CD4-positive, alpha-beta T cell treated with Interferon alpha-2 for 1 hour (primary cell): ENCODE results near the gene DOCK8.

Source experiments
- DNase-seq, 2 donors: peaks; one replicate each; pipeline ENCODE4 v3.0.0-alpha.2; 2020 to 2022

DOCK8 gene

DNA sequence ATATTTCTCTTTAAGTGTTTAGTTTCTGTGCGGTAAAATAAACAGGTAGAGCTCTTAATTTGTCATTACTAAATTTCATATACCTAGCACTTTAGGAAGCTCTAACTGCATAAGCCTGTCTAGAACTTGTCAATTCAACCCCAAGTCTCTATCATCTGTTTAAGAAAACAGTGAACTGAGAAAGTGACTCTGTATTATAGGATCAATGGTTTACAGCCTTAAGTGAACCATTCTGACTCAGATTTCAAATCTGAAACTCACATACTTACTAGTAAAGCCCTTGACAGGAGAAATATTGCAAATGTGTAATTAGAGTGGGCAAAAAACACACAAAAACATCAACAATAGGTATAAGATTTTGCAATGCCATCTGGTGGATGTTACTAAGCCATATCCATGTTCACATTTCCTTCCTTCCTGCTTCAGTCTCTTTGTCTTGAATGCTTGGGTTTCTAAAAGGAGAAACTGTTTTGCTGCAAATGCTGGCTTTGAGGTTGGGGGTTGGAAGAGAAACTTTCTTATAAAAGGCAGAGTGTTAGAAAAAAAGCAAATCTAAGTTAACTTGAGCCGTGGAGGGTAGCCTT, 101.8 kb downstream of the DOCK8 start:
- no peak for DNase-seq

GRCh38 chr9:318646-319045, 104.0 kb downstream of the DOCK8 start:
- no peak for DNase-seq

- DNase-seq: no peak
These were observed 110.3 kb downstream of the DOCK8 start for GRCh38 chr9:324971-325370.

DNA sequence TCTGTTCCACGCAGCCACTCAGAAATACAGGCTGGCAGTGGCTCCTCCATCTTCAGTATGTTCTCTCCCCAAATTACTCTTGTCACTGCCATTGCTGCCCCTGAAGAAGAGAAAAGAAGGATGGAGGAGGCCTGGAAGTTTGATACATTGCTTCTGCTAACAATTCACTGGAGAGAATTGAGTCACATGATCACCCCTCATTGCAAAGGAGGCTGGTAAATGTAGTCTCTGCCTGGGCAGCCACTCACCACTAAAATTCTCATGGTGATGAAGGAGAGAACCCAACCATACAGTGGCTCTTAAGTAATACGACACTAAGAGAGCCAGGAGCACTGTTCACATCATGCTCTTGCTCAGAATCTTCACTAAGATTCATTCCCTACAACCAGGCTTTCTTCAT, 112.0 kb downstream of the DOCK8 start:
- no peak for DNase-seq

DNA sequence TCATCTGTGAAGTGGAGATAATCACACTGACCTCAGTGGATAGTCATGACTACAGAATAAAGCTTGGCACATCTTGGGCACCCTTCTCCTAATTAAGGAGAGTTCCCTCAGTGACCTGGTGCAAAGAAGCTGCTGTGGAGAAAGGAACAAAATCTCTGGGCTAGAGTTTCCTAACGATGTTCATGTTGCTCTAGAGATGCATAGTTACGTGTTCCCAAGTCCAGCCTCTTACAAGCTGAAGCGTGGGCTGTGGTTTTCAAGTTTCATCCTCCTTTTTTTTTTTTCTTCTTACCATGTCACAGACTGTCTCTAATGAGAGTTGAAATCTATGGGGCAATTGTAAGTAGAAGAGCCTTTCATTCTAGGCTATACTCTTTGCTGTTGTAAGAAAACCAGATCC, 113.8 kb downstream of the DOCK8 start:
- no peak for DNase-seq

GRCh38 chr9:331197-331596, 116.5 kb downstream of the DOCK8 start:
- no peak for DNase-seq

GRCh38 chr9:335373-335772, 120.7 kb downstream of the DOCK8 start:
- DNase-seq: peak in 1 of 2 donors; percentile 10

DNA sequence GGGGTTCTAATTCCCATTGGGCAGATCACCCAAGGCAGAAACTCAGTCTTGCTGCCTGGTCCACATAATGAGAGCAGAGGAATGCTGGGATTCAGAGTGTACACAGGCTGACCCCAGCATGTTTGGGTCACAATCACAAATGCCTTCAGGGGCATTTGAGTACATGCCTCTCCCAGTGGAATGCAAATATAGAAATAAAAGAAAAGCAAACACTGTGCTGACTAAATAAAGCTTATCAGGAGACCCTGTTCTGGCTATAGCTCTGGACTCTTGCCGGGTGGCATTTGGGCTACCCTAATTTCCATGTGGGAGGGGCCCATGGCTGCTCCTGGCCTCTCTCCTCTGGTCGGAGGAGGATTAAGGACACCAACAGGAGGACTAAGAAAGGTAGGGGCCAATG, 121.4 kb downstream of the DOCK8 start:
- DNase-seq: no peak

DNA sequence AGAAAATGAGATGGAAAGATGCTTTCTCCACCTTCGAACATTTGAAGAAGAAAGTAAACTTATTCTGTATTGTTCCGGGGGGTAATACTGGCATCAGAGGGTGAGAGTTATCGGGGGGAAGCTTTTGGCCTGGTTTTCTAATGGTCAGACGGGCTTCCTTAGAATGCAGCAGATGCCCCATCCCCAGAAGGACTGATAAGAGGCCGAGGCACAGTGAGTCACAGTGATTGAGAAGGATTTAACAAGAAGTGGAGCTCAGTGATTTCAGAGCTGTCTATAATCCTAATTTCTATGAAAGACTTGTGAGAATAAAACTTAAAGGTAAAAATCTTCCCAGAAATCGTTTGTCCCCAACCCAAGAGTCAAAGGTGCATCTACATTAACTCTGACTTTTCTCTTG, 123.9 kb downstream of the DOCK8 start:
- no peak for DNase-seq

- no peak for DNase-seq
These were observed 127.2 kb downstream of the DOCK8 start for GRCh38 chr9:341634-342421.

DNA sequence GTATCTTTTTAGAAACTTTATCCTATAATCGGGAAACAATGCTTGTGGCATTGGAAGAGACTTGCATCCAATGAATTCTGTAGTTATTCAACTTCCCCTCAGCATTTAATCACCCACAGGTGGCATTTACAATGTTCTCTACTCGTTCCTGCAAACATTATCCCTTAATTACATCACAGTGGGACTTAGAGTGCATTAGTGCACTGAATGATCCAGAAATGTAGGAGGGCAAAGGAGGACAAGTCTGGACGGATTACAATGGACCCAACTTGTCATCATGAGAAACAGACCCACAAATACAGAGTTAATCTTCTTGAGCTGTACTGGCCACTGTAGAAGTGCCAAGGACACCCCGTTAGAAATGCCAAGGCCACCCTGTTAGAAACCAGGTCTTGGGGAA, 129.1 kb downstream of the DOCK8 start:
- DNase-seq: no peak

DNA sequence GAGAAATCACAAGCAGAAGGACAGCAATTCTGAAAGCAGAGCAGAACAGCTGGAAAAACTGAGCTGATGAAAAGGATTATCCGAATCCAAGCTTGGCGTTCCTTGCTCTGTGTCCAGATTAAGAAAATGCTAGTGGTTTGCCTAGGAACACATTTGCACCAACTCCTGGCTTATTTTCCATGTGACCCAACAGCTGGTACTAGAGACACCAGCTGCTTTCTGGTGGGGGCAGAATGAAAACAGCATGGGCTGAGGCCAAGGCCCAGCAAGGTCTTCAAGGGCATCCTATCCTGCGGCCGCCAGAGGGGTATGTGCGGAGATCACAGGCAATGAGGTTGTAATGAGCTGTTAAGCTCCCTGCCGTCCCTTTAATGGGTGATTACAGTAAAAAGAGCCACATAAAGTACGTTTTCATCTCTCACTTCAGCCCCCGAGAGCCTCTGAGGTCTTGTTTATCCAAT, 131.5 kb downstream of the DOCK8 start:
- DNase-seq: no peak

DNA sequence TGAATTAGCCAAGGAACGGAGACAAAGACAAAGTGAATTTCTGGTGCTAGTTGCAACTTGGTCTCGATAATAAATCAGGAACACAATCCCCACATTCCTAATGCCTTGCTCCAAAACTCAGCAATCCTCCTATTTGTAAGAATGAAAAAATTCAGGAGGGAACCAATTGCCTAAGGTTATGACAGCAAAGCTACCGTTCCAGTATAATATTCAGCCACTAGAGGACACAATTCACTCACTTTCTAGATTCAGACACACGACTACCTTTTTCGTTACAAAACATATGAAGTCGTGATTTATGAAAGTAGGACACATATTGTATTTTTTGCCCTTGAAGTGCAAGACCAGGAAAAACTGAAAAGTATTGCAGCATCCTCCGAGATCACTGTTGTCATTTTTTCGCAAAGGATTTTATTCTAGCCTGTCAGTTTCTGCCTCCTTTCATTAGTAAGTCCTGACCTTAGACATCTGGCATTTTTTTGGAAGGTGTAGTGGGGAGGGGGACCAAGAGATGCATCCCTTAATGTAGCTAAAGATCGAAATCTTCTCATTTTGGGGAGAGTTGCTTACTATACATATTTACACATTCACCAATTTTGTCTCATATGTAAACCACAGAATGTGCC, 133.1 kb downstream of the DOCK8 start:
- DNase-seq: no peak

- DNase-seq: no peak
These were observed 135.7 kb downstream of the DOCK8 start for GRCh38 chr9:350384-350783.

DNA sequence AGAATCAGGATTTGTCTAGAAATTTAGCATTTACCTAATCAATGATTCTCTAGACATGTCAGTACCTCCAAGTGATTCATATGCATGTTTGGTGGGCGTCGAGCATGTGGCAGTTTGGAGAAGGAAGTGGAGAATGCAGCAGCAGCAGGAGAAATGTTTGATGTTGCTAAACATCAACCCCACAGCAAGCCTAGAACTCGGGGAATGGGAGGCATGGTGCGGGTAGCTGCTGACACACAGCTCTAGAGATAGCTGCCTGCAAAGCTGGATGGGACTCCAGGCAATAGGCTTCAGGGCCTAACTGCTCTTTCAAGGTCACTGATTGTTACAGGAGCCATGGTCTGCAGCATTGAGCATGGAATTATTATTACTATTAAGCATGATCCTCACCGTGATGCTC, 137.3 kb downstream of the DOCK8 start:
- no peak for DNase-seq

- no peak for DNase-seq
These were observed 138.4 kb downstream of the DOCK8 start for GRCh38 chr9:353077-353476.

DNA sequence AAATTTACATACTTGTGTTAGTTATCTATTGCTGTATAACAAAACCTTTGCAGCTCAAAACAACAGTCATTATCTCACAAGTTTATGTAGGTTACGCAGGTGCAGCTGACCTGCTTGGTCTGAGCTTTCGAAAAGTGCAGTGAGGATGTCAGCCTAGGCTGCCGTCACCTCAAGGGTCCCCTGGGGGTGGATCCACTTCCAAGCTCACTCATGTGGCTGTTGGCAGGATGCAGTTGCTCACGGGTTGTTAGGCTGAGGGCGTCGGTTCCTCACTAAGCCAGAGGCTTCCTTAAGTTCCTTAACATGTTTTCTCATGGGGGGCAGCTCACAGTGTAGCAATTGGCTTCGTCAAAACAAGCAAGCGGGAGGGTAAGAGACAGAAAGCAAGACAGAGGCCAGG, 139.8 kb downstream of the DOCK8 start:
- DNase-seq: no peak

- DNase-seq: no peak
These were observed 142.9 kb downstream of the DOCK8 start for GRCh38 chr9:357560-357959.

- no peak for DNase-seq
These were observed 148.1 kb downstream of the DOCK8 start for GRCh38 chr9:362561-363273.

DNA sequence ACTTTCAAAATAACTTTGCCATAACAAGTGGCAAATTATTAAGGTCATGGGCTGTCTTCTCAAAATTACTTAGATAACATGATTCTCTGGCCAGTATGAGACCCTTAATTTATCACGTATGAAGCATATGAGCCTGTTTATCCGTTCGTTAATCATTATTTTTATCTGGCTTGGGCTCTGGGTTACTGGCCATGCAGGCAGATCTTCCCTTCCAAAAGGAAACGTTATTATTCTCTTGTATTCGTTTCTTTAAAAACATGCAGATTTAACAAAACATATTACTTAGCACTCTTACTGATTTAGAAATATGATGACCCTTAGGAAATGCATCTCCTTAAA, 148.6 kb downstream of the DOCK8 start:
- no peak for DNase-seq

DNA sequence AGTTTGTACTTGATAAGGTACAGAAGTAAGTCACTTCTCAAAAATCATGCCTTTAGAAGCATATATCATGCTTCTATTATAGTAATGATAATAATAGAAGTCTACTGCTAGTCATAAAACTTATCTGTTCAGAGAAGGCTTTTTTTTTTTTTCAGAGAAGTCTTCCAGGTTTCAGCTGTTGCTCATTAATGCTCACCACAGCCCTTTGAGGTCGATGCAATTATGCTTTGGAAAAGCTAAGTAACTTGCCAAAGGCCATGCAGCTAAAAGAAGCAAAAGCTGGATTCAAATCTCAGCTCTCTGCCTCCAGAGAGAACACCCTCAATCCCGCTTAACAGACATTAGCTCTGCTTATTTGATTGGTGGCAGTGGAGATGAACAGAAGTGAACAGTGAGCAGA, 150.8 kb downstream of the DOCK8 start:
- no peak for DNase-seq

DNA sequence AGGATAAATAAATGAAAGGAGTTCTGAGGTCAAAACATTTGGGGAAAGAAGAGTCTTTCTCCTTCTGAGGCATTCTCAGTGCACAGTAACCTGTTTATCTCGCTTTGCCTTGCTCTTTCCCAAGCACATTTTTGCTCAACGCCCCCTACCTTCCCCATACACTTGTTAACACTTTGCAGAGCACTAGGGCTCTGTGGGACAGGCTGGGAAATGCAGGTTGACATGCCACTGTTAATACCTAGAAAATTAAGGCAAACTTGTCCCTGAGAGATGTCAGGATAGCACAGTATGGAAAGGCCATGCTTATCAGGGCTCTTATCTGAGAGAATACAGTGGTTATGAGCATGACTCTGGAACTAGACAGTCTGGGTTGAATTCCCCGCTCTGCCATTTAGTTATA, 152.0 kb downstream of the DOCK8 start:
- no peak for DNase-seq

DNA sequence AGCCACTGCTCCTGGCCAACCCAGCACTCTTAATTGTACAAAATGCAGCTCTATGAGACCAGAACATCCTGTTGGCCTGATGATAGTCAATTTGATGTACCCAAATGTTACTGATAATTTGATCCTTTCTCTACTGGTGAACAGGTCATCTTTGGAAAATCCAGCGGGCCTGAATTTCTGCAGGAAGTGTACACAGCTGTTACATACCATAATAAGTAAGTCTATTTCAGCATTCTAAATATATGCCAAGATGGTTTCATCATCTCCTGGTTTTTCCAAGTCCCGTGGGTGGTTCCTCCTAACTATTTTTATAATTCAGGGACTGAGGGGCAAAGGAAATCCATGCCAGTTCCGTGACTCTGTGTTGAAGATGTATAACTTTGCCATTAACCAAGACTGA, 155.4 kb downstream of the DOCK8 start:
- no peak for DNase-seq

DNA sequence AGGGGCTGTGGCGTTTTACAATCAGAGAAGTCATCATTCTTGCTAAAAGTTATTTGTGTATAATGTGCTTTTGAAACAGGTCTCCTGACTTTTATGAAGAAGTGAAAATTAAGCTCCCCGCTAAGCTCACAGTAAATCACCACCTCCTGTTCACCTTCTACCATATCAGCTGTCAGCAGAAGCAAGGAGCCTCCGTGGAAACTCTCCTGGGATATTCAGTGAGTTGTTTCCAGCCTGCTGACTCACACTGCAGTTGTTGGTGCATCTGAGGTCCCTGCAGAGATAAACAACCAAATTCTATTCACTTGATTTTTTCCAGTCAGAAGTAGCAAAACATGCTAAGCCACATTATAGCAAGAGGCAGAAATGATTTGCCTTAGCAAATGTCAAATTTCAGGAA, 156.7 kb downstream of the DOCK8 start:
- no peak for DNase-seq
